Measurements from ENCODE around the gene PTX3. TPM values are rescaled to one million over a fixed set of nuclear protein-coding genes. Genes with fewer than 3 reads are reported as not detected.

Gene PTX3
- total RNA-seq, 6 experiments from 2014 or later: 0.69 TPM; not detected in 5

DNA sequence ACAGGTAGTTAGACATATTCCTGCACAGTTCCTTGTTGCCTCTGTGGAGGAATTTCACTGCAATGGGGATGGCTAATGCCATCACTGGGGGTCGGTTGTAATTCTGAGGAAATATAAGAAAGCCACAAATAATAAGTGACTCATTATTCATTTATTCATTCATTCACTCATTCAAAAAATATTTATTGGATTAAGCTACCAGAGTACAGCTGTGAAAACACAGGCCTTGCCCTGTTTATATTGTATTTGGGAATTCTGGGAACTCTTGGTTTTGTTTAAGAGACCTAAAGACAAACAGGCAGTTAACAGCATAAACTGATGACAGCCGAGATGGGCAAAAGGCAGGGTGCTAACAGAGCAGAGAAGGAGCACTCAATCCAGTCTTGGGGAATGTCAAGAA lies 23.6 kb downstream of the PTX3 start:
- ATAC-seq (no peak), DNase-seq (no peak)
- H3K4me3 ChIP-seq: no peak overlapping the region
- no peaks in the 10 kb centered on the region for H3K27me3 ChIP-seq
- intact Hi-C loops (cut with DNase I): no loop called here
- H3K27ac ChIP-seq: no peak overlapping the region
- H3K9me3 ChIP-seq: no peaks in the 10 kb centered on the region
- 47% methylated on average over 2 of the region's 2 CpGs for WGBS (ENCODE audit: insufficient coverage, low coverage, low lambda C conversion rate, missing lambda C conversion rate)
- TF ChIP-seq POLR2A (IDR thresholded peaks at IDR 0.05): no peak
- TF ChIP-seq, protein P1, sequence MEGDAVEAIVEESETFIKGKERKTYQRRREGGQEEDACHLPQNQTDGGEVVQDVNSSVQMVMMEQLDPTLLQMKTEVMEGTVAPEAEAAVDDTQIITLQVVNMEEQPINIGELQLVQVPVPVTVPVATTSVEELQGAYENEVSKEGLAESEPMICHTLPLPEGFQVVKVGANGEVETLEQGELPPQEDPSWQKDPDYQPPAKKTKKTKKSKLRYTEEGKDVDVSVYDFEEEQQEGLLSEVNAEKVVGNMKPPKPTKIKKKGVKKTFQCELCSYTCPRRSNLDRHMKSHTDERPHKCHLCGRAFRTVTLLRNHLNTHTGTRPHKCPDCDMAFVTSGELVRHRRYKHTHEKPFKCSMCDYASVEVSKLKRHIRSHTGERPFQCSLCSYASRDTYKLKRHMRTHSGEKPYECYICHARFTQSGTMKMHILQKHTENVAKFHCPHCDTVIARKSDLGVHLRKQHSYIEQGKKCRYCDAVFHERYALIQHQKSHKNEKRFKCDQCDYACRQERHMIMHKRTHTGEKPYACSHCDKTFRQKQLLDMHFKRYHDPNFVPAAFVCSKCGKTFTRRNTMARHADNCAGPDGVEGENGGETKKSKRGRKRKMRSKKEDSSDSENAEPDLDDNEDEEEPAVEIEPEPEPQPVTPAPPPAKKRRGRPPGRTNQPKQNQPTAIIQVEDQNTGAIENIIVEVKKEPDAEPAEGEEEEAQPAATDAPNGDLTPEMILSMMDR (IDR thresholded peaks at IDR 0.05): no peak
- H3K4me1 ChIP-seq: no peaks in the 10 kb centered on the region
- no peaks in the 10 kb centered on the region for H3K36me3 ChIP-seq

DNA sequence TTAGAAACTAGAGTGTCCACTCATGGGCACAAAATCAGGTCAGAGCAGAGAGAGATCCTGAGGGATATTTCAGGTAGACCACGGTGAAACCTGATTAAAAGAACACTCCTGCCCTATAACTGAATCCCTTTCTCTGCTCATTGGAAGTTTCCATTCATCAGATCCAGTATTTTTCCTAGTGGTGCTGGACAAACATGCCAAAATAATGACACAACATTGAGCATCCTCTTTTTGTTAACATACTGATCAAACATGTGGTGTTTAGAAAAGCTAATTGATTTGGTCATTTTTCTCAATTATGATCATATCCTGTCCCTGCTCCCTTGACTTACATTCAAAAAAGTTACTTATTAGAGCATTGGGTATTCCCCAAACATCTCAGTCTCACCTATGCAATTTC lies 27.2 kb downstream of the PTX3 start:
- ATAC-seq: no peak
- 67% methylated on average over 1 of the region's 1 CpG for WGBS (ENCODE audit: insufficient coverage, low coverage, low lambda C conversion rate, missing lambda C conversion rate)
- no peak overlapping the region for H3K27ac ChIP-seq
- DNase-seq: no peak
- no peak overlapping the region for H3K4me3 ChIP-seq
- no peak for TF ChIP-seq POLR2A (IDR thresholded peaks at IDR 0.05)
- TF ChIP-seq, protein P1 (IDR thresholded peaks at IDR 0.05): no peak
- H3K27me3 ChIP-seq: no peaks in the 10 kb centered on the region
- H3K9me3 ChIP-seq: no peaks in the 10 kb centered on the region
- no peaks in the 10 kb centered on the region for H3K4me1 ChIP-seq
- intact Hi-C loops (cut with DNase I): no loop called here
- no peaks in the 10 kb centered on the region for H3K36me3 ChIP-seq

DNA sequence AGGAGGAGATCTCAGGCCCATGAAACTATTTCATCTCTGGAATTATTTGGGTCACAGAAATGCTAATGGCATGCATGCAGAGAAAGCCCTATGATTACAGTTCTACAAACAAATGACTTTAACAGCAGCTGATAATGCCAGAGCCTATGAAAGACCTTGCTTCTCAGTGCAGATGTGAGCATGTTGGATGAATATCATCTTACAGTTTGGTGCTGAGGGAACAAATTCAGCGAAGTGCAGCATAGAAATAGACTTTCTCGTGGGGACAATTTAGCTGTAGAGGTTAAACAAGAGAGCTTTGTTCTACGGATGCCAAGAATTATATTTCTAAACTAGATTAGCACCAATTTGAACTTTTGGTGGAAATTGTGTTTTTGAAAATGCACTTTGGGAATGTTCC lies 27.7 kb downstream of the PTX3 start:
- Histone ChIP-seq H3K27me3 (no peaks in the 10 kb centered on the region), H3K4me3 (no peak overlapping the region), H3K27ac (no peak overlapping the region), H3K36me3 (no peaks in the 10 kb centered on the region), H3K9me3 (no peaks in the 10 kb centered on the region), H3K4me1 (no peaks in the 10 kb centered on the region)
- TF ChIP-seq, protein P1 (IDR thresholded peaks at IDR 0.05): no peak
- TF ChIP-seq POLR2A (IDR thresholded peaks at IDR 0.05): no peak
- DNase-seq (no peak), ATAC-seq (no peak)
- WGBS (ENCODE audit: insufficient coverage, low coverage, low lambda C conversion rate, missing lambda C conversion rate): 63% methylated on average over 3 of the region's 3 CpGs
- intact Hi-C loops (cut with DNase I): no loop called here

DNA sequence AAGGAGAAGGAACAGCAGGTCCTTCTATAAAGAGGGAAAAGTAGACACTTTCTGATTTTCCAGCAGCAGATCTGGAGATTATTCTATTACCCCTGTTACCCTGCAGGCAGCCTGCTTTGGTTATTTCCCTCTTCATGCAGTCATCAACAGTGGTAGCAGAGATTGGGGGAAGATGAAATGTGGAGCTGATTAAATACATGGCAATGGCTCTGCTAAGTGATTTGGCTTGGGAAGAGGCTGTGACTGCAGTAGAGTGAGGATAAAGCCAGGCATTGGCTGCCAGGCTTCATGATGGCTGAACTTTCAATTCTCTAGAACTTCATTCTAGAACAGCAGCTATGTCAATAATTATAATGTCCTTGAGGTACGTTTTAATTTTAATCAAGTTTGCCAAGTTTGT lies 29.1 kb downstream of the PTX3 start:
- Histone ChIP-seq H3K27me3 (no peaks in the 10 kb centered on the region), H3K27ac (no peak overlapping the region), H3K9me3 (no peaks in the 10 kb centered on the region), H3K36me3 (no peaks in the 10 kb centered on the region), H3K4me1 (no peaks in the 10 kb centered on the region), H3K4me3 (no peak overlapping the region)
- no peak for ATAC-seq
- no peak for DNase-seq
- WGBS (ENCODE audit: insufficient coverage, low coverage, low lambda C conversion rate, missing lambda C conversion rate): 42% methylated on average over 1 of the region's 1 CpG
- intact Hi-C loops (cut with DNase I): no loop called here
- TF ChIP-seq, protein P1 (IDR thresholded peaks at IDR 0.05): no peak
- no peak for TF ChIP-seq POLR2A (IDR thresholded peaks at IDR 0.05)

DNA sequence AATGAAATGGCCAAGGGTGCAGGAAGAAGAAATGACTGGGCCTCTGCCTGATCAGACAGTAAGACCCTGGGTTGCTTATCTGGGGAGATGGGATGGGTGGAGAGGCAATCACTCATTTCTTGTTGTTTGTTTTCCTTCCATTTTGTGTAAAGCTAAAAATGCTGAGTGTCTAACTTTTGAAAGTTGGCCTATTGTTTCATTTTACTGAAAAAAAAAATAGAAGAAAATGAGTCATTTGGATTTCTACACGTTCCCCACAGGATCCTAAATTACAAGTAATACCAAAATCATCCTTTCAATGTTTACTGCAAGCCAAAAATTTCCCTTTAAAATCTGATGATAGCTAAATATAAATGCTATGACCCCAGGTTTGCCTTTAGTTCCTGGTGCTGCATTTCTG lies 30.6 kb downstream of the PTX3 start:
- 9% methylated on average over 1 of the region's 1 CpG for WGBS (ENCODE audit: insufficient coverage, low coverage, low lambda C conversion rate, missing lambda C conversion rate)
- TF ChIP-seq, protein P1 (IDR thresholded peaks at IDR 0.05): no peak
- TF ChIP-seq POLR2A (IDR thresholded peaks at IDR 0.05): no peak
- Histone ChIP-seq H3K9me3 (no peaks in the 10 kb centered on the region), H3K27ac (no peak overlapping the region), H3K27me3 (no peaks in the 10 kb centered on the region), H3K36me3 (no peaks in the 10 kb centered on the region), H3K4me3 (no peak overlapping the region), H3K4me1 (no peaks in the 10 kb centered on the region)
- intact Hi-C loops (cut with DNase I): no loop called here
- no peak for ATAC-seq
- DNase-seq: no peak
